Activated effector memory CD4-positive, alpha-beta T cell treated with Interleukin-2 at 50 U/mL for 16 hours (primary cell): ENCODE measurements around the gene ENPP6.
"Not testable (repeated sequence)": the region's sequence is repeated elsewhere in the genome, so short reads cannot be mapped to it uniquely, and the experiment has no call there.

Experiments
- DNase-seq: peaks from one replicate; pipeline ENCODE4 v3.0.0-alpha.2; 2020

The ENPP6 gene

DNA sequence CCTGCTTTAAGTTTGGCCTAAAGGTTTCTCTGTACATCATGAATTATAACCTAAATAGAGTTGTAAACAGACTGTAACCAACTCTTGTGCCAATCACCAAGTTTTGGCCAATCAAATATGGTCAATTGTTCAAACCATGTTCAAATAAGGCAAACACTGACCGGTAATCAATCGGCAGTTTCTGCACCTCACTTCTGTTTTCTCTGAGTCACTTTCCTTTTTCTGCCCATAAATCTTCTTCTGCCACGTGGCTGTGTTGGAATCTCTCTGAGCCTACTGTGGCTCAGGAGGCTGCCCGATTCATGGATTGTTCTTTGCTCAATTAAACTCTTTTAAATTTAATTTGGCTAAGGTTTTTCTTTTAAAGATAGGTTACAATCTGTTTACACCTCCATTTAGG lies 16.5 kb upstream of the ENPP6 start:
- no peak for DNase-seq

DNA sequence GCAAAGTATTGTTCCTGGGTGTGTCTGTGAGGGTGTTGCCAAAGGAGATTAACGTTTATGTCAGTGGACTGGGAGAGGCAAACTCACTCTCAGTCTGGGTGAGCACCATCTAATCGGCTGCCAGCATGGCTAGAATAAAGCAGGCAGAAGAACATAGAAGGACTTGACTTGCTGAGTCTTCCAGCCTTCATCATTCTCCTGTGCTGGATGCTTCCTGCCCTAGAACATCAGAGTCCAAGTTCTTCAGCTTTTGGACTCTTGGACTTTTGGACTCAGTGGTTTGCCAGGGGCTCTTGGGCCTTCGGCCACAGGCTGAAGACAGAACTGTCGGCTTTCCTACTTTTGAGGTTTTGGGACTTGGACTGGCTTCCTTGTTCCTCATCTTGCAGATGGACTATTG lies 15.3 kb upstream of the ENPP6 start:
- no peak for DNase-seq

DNA sequence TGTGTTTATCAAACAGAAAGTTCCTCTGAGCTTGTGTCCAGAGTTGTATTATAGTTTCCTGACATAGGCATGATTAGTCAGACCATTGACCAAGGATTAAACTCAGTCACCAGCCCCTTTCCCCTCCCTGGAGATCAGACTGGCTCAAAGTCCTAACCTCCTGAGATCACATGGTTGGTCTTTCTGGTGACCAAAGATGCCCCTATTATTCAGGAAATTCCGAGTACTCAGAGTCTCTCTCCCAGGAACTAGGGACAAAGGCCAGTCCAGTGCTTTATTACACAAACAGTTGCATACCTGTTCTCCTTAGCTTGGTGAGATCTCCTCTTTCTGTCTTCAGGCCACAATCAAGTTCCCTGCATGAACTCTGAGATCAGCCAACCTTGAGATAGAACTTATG lies 14.5 kb upstream of the ENPP6 start:
- DNase-seq, result no peak

DNA sequence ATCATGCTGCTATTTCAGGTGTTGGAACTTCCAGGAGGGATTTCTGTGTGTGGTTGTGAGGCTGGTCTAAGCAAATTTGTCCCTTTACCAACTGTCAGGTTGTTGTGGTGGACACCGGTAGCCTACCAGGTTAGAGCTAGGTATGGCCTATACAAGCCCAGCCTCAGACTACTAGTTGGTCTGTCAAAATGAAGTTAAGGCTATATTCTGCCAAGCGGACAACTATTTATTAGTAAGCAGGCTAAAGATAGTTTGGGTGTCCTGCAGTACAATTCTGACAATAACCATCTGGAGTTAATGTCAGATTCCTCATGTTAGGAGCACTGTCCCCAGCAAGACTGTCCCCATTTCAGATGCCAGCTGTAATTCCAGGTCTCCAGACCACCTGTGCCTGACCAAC lies 13.9 kb upstream of the ENPP6 start:
- no peak for DNase-seq

DNA sequence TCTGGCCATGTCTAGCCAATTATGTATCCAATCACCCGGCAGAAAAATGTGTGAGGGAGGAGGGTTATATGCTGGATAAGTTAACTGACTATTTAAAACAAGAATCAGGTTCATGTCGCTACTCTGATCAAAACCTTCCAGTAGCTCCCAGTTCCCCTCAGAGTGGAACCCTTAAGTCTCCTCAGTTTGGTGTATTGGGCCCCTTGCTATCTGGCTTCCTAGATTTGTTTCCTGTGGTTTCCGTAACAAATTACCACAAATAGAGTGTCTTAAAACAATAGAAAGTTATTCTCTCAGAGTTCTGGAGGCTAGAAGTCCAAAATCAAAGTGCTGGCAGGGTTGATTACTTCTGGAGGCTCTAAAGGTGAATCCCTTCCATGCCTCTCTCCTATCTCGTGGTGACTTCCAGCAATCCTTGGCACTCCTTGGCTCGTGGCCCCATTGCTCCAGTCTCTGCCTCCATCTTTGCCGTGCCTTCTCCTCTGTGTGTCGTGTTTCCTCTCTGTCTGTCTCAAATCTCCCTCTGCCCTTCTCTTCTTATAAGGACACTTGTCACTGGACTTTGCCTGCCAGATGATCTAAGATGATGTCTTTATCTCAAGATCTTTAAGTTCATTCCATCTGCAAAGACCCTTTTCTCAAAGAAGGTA lies 10.5 kb upstream of the ENPP6 start:
- no peak for DNase-seq

DNA sequence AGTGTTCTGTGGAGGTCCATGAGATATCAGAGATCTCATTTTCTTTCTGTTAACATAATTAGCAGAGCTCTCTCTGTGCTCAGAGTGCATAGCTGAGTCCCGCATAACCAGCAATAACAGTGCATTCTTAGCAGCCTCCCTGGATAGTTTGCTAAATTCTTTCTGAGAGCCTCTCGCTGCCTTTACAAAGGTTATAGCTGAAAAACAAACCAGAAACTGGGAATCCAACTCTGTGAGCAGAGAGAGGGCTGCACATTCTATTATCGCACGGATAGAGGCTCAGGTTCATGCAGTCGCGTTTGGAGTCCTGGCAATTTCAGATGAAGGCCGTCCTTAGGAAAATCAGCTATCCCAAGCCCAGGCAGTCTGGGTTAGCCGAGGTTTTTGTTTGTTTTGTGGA lies 1.2 kb downstream of the ENPP6 start:
- DNase-seq, result no peak

DNA sequence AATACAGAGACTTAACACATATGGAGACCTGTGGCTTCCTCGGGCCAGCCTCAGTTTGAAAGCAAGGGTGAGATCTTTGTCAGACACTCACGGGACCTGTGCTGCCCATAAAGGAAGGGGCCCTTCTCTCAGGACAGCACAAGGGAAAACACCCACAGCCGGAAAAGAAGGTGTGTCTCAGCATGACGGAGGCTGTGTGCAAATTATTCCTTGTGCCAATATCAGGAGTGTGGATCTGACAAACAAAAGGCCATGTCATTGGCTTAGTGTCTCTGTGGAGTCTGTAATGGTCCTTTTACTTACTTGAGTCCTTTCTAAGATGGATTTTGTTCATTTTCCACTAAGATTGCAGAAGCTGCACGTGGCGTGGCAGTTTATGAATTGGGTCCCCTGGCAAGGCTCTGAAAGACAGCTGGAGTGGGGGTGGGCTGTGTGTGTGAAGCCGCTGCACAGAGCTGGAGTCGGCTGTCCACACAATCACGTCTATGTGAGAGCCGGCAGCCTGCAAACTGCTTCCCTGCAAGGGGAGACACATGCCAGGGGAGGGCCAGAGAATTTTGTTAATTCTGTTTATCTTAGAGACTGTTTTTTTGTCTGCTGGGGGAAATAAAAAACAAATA lies 1.9 kb downstream of the ENPP6 start:
- DNase-seq, result no peak

DNA sequence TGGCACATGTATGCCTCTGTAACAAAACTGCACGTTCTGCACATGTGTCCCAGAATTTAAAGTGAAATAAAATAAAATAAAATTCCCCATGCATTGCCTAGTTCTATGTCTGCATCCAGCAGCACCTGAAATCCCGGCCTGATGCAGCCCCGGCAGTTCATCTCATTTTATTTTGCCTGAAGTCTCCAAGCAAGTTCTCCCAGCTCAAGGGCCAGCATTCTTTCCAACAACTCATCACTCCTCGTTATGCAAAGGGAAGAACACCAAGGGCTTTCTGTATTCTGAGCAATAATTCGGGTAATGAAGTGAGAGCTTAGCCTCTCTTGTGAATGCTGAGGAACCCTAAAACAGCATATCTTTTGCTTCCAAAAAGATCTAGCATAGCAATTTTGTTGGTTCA lies 2.7 kb downstream of the ENPP6 start:
- no peak for DNase-seq

DNA sequence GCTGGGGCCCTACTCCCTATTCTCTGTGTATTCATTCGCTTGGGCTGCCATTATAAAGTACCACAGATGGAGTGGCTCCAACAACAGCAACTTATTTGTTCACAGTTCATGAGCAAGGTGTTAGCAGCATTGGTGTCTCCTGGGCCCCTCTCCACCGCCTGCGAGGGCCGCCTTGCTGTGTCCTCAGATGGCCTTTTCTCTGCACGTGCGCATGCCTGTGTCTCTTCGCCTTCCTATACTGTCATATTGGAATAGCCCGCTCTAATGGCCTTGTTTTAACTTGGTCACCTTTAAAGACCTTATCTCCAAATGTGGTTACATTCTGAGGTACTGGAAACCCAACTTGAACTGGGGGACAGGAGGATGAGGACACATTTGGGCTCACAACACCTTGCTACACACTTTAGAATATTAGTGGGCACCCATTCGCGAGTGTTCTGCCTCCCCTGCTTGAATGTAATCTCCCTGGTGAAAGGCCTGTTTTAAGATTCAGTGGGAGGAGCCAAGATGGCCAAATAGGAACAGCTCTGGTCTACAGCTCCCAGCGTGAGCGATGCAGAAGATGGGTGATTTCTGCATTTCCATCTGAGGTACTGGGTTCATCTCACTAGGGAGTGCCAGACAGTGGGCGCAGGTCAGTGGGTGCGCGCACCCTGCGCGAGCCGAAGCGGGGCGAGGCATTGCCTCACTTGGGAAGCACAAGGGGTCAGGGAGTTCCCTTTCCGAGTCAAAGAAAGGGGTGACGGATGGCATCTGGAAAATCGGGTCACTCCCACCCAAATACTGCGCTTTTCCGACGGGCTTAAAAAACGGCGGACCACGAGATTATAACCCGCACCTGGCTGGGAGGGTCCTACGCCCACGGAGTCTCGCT lies 9.7 kb downstream of the ENPP6 start:
- DNase-seq, result not testable (repeated sequence)

DNA sequence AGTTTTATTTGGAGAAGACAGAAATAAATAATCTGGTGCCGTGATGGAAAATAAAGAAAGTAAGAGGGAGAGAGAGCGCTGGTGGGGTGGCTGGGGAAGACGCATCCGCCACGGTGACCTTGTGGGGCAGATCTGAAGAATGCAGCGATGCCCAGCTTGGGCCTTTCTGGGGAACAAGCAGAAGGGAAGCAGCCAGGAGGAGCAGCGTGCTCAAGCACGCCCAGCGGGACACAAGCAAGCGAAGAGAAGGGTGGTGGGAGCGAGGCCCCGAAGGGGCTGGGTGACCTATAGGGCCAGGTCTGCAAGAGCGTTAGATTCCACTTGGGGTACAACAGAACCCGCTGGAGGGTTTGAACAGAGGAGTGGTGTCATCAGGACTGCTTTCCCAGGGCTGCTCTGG lies 12.4 kb downstream of the ENPP6 start:
- no peak for DNase-seq

DNA sequence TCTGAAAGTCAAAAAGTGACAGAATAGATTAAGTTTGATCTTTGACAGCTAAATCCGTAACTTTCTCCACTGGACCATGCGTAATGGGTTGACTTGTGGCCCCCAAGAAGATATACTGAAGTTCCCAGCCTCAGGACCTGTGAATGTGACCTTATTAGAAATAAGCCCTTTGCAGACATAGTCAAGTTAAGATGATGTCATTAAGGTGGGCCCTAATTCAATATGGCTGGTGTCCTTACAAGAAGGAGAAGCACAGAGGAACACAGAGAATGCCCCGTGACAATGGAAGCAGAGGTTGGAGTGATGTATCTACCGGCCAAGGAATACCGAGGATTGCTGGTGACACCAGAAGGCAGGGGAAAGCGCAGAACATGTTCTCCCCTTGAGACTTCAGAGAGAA lies 14.4 kb downstream of the ENPP6 start:
- DNase-seq, result no peak

DNA sequence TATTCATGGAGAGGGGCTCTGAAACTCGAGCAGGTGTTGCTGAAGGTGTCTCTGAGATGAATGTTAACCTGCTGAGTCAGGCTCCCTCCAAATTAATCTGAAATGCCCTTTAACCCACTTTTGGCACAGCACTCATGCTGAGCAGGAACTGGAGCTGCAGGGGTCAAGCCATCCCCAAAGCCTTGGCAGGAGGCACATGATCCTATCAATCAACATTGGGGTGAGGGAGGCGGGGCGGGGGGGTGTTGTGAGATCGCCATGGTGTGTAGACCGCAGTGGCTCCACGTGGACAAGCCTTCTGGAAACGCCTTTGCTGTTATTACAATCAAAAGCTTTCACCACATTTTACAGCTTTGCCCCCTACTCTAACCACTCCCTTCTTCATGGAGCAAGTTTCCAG lies 16.5 kb downstream of the ENPP6 start:
- DNase-seq, result no peak

DNA sequence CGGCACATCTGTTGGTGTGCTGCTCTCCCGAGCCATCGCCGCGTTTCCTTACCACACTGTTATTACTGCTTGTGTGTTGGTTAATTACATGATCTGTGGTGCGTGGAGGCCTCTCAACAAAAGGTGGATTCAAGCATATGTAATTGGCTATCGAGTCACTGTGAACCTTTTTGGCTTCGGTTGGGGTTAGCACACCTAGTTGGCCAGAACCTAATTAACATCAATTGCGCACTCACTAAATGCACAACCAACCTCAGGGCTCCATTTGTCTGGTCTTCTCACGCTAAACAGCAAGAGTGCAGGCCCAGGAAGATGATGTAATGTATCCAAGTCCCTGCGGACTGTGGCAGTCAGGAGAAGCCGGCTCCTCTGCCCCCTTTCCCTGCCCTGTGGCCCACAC lies 17.4 kb downstream of the ENPP6 start:
- no peak for DNase-seq

DNA sequence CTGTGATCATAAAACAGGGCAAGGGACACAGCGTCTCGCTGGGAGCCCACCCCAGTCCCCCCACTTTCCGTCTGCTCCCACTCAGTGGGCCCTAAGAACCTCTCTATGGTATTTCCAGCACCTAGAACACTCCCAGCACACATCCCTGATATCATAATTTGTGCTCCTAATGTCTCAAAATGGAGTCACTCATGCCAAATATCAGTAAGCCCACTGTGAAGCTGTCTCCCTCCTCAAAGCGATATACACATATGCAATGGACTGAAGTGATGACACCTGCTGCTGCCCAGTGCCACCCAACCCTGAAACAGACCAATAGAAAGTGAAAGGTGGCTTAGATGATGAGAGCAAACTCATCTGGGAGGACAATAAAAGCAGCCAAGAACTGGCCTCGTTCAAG lies 17.9 kb downstream of the ENPP6 start:
- no peak for DNase-seq

DNA sequence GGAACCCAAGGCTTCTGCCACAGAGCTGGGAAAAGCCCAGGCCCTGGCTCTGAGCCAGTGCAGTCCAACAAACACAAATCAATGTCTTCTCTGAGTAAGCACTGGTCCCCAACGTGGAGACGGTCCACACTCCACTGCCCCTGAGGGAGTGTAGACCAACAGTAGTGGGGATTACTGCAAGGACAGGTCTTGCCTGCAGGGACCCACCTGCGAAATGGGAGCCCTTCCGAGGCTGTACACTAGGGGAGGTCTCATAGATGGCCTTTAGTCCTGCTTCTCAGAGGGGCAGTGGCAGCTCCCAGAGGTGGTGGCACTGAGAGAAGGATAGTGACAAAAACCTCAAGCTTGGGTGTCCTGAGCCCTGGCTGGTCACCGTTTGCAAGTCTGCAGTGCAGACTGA lies 19.5 kb downstream of the ENPP6 start:
- DNase-seq, result no peak

DNA sequence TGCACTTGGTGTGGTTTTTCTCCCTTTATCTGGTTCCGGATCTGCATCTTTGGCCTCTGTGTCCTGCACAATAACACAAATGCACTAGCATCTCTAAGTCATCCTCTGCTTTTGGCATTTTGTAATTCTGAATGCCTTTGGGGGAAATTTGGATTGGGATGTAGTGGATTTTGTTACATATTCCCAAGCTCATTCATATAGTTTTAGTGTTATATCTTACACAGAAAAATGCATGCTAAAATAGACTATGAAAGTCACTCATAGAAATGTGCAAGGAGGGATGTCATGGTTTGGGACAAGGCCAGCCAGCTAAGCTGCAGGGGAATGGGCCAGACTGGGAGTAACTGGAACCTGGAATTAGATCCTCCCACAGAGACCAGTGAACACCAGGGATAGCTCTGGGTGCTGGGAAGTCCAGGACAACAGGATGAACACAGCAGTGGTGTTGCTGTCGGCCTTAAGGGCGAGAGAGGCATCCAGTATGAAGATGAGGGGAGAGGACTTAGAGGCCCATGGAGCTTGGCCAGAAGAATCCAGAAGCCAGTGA lies 20.1 kb downstream of the ENPP6 start:
- DNase-seq, result no peak

DNA sequence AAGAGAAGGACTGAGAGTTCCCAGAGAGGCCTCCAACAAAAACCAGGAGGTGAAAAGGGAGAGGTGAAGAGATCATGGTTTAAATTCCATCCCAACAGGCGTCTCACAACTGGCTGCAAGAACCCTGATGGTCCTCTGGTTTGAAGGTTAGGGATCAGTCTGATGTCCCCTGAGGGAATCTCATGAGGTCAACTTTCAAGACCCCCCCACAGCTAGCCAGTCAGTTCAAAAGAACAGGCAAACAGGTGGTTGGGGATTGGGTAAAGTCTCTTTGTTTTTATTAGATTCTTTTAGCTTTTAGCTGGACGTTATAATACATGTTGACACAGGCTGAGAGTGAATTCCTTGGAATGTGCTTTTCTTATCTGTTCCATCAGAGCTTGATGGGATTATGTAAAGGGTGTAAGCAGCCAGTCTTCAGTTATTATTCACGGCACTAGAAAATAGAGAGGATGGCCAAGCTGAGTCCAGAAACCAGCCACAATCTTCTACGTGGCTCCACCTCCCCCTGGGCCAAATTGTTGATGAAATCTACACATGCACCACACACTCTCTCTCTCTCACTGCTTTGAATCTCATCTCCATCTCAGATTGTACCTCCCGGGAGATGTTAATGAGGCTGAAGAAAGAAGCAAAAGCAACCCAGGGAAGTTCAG lies 20.8 kb downstream of the ENPP6 start:
- DNase-seq, result no peak

DNA sequence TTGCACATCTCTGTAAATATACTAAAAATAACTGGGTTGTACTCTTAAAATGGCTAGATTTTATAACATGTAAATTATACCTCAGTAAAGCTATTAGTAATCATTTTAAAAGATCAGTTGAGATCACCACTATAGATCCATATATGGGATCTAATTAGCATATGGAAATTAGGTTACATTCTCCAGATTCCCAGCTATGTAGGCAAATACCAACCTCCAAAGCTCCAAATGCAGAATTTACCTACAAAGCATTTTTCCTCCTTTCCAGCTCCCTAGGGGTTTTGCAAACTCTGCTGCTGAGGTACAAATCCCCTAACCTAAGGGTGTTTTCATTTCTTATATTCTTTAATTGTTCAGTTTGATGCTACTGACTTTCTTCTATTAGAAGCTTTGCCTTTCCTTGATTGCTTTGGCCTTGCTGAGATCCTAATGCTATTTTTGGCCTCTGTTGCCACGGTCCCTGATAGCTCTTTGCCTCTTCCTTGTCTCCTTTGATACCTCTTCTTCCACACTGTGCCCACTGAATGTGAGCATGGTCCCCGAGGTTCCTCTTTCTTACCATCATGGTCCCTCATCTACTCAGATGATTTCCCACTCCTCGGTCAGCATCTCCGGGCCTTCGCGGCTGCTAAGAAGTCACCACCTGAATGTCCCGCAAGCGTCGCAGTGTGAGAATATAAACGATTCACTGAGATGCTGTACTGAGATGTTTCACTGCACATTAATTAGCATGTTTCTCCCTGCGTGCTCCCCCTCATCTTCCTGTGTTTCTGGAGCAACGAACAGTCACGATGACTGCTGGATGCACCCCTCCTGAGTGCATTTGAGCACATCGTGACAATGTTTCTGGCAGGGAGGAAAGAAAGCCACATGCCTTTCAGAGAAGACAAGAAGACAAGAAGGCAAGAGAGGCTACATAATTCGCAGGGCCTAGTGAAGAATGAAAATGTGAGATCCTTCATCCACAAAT lies 23.8 kb downstream of the ENPP6 start:
- DNase-seq, result no peak

DNA sequence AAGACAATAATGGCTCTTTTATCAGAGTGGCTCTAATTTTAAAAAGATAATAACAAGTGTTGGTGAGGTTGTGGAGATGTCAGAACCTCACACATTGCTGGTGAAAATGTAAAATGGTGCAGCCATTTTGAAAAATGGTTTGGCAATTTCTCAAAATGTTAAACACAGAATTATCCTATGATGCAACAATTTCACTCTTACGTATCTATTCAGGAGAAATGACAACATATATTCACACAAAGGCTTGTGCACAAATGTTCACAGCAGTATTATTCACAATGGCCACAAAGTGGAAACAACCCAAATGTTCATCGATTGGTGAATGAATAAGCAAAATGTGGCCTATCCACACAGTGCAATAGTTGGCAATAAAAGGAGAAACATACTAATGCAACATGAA lies 24.7 kb downstream of the ENPP6 start:
- no peak for DNase-seq

DNA sequence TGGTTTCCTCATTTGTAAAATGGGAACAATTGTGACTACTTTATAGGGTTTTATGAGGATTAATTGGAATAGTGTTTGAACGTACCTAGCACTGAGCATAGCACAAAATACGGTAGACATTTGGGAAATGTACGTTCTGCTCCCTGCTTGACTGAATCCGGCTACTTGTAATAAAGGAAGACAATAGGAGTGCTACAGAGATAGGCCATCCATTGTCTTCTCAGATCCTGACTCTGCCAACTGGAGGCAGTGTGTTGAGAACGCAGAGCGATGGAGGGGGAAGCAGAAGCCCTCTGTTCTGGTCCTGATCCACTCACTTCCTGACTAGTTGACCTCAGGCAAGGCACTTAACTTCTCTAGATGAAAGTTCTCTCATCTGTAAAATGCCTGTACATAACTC lies 26.4 kb downstream of the ENPP6 start:
- no peak for DNase-seq

DNA sequence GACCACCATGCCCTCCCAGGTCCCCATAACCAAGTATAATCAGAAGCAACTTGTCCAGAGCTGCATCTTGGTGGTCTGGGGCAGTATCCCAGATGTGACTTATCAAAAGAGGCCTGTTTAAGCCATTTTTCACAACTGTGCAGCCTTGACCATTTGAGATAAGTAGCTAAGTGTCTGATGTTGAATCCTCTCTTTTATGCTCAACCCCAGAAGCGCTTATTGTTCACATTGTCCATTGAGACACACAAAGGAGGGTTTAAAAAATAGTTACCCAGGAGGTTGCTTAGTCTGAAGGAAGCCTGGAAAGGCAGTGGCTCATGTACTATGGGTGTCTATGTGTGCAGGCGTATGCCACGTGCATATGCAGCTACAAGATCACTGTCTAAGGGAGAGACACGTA lies 27.0 kb downstream of the ENPP6 start:
- DNase-seq, result no peak

DNA sequence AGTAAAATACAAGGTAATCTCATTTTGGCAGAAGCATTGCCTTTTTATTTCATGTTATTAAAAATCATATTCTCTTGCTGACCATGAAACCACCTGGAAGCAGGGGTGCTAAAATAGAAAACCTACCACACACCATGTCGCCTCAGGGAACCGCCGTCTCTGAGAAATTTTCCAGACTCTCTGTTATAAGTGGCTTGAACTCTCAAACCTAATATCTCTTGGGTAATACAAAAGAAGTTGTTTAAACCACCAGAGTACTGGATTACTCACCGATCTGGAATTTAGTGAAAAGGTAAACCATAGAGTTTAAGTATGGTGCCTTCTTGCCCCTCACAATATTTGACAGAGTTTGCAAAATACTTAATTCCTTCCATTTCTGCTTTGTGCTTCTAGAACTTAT lies 27.7 kb downstream of the ENPP6 start:
- DNase-seq, result no peak
